ENCODE measurements around the gene JAML.

GRCh38 chr11:118176778-118177134 lies 48.1 kb downstream of the JAML start:
- TF ChIP-seq CTCF (IDR thresholded peaks at IDR 0.05) (no peak), POLR2AphosphoS5 (IDR thresholded peaks at IDR 0.05) (no peak), EP300 (IDR thresholded peaks at IDR 0.05) (no peak)
